ENCODE measurements around the gene CCDC27. TPM values are rescaled to one million over a fixed set of nuclear protein-coding genes. Genes with fewer than 3 reads are reported as not detected.

Gene CCDC27
- total RNA-seq: not detected

GRCh38 chr1:3752400-3752945 is at the start of gene CCDC27:
Gene CCDC27 (plus strand): TSS chr1:3752450. CDS start chr1:3752482, 32 bp downstream.

DNA sequence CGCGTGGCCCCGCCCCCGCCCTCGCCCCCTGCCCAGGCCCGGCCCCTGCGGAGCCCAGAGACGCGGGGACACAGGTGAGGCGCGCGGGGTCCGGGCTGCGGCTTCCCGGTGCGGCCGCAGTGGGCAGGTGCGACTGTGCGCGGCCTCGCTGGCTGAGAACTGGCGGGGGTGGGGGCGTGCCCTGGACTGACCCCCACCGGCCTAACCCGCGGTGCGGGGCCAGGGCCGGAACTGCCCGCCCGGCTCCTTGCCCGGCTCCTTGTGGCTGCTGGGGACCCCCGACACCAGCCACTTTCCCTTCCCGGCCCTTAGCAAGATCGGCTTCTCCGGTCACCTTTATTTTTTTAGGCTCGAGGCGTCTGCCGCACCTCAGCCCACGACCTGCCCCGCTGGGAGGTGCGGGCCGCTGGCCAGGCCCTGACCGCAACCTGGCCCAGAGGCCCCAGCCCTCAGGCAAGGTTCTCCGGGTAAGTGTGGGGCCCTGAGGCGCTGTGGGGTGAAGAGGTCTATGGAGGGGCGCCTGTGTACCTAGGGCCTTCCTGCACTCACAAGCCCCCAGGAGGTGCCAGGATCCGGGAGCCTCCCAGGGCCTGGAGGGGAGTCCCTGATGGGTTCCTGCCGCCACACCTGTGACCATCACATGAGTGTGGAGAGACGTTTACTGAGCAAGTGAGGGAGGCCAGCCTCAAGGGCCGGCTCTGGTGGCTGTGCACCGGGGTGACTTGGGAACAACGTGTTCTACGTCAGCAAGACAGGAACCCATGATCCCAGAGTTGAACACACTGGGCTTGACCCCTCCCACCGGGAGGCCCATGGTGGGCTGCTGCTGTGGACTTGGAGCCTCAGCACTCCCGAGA is 20.7 kb downstream of the CCDC27 start, which contains the start of gene SMIM1:
SMIM1 (plus strand) TSS at position 35 of the 857 bp plus-strand sequence. CDS start 2,625 bp downstream, outside the sequence.

DNA sequence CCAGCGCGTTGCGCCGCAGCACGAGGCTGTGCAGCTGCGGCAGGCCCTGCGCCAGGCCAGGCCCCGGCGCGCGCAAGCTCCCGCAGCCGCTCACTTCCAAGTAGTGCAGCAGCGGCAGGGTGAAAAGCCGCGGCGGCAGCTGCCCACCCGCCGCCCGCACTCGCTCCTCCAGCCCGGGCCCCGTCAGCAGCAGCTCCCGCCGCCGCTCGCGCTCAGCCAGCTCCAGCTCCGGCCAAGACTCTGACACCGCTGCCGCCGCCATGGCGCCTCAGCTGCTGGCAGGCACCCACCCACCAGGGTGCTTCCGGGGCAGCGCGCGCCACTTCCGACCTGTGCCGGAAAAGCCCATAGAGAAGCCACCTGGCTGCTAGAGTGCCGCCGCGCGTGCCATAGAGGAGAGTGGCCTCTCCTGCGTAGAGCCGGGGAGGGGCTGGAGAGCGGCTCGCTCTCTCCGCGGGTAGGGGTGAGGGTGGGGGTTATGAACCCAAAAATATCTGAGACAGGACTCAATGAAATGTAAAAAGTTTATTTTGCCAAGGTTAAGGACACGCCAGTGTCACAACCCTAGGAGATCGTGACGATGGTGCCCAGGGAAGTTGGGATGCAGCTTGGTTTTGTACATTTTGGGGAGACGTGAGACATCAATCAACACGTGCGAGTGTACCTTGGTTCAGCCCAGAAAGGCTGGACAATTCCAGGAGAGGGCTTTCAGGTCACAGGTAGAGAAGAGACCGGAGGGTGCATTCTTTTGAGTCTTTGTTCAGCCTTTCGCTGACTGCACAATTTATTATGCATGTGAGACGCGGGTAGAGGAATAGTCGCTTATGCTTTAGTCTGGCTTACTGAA is 44.2 kb downstream of the CCDC27 start, which contains the start of gene LRRC47:
LRRC47 (minus strand) TSS at position 284 of the 847 bp plus-strand sequence; CDS start at position 262, 22 bp downstream.

Small RNAs within 50 kb of the gene (small RNA-seq; reads per million reads assigned to genes)
- gene RF02197: not detected
- not detected for gene RN7SL574P

Other genes with a start within 250 kb of the CCDC27 start
- 5.8 TPM for gene MEGF6, start 140.9 kb upstream of the CCDC27 start, total RNA-seq
- gene TPRG1L, start 127.4 kb upstream of the CCDC27 start, total RNA-seq: 40.4 TPM
- gene WRAP73, start 102.3 kb upstream of the CCDC27 start, total RNA-seq: 11.1 TPM
- gene TP73, start 99.9 kb upstream of the CCDC27 start, total RNA-seq: 0.92 TPM
- gene SMIM1, start 20.3 kb downstream of the CCDC27 start, total RNA-seq: 0.92 TPM
- gene LRRC47, start 44.0 kb downstream of the CCDC27 start, total RNA-seq: 32.1 TPM
- gene CEP104, start 104.8 kb downstream of the CCDC27 start, total RNA-seq: 24.9 TPM
- gene DFFB, start 105.0 kb downstream of the CCDC27 start, total RNA-seq: 6.5 TPM
- 25.6 TPM for gene C1orf174, start 147.8 kb downstream of the CCDC27 start, total RNA-seq

All from diencephalon (tissue), 1 donor.